Lower leg skin (tissue), 3 donors: ENCODE data around the gene BRSK1.

Source experiments
- POLR2A ChIP-seq, 2 donors: fragments of 450-650 bp; IDR thresholded peaks; one replicate each; pipeline ENCODE4 v1.6.1; 2016 to 2017; ENCODE audit warnings: antibody characterized with exemption in 2 of 2, mild to moderate bottlenecking in 1 of 2, moderate library complexity in 1 of 2
- TF ChIP-seq, protein P1 (sequence below), 3 donors: fragments of 450-650 bp; IDR thresholded peaks; one replicate each; pipeline ENCODE4 v1.5.1; 2016; ENCODE audit warnings: antibody characterized with exemption in 3 of 3, mild to moderate bottlenecking in 3 of 3, moderate library complexity in 2 of 3

DNA sequence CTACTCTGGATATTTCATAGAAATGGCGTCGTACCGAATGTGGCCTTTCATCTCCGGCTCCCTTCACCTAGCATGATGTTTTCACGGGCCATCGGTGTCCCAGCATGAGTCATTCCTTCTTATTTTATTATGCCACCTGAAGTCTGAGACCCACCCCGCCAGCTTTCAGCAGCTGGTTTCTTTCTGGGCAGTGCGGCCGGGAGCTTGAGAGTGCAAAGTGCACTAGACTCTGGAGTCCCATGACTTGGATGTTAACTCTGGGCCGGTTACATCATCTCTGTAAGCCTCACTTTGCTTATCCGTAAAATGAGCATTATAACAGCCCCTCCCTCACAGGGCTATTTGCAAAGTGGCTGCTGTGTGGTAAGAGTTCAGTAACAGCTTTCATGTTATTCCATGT, 50.1 kb downstream of the BRSK1 start:
- TF ChIP-seq, protein P1, sequence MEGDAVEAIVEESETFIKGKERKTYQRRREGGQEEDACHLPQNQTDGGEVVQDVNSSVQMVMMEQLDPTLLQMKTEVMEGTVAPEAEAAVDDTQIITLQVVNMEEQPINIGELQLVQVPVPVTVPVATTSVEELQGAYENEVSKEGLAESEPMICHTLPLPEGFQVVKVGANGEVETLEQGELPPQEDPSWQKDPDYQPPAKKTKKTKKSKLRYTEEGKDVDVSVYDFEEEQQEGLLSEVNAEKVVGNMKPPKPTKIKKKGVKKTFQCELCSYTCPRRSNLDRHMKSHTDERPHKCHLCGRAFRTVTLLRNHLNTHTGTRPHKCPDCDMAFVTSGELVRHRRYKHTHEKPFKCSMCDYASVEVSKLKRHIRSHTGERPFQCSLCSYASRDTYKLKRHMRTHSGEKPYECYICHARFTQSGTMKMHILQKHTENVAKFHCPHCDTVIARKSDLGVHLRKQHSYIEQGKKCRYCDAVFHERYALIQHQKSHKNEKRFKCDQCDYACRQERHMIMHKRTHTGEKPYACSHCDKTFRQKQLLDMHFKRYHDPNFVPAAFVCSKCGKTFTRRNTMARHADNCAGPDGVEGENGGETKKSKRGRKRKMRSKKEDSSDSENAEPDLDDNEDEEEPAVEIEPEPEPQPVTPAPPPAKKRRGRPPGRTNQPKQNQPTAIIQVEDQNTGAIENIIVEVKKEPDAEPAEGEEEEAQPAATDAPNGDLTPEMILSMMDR (IDR thresholded peaks at IDR 0.05), result no peak
- no peak for TF ChIP-seq POLR2A (IDR thresholded peaks at IDR 0.05)
